GM12878 (cell line): ENCODE results near the gene C1QTNF12. TPM values are rescaled to one million over a fixed set of nuclear protein-coding genes. Genes with fewer than 3 reads are reported as not detected.

Experiments used
- ASH2L ChIP-seq: fragments of 300-600, 200-600 bp; sonication (generic); IDR thresholded peaks from 2 replicates; pipeline ENCODE4 v1.6.1; 2017; ENCODE audit warnings: low read depth, mild to moderate bottlenecking, borderline replicate concordance
- MEF2B ChIP-seq: fragments of 450-650 bp; IDR thresholded peaks from 2 replicates; pipeline ENCODE4 v1.6.1; 2018; ENCODE audit warnings: mild to moderate bottlenecking, moderate library complexity; ENCODE audit not compliant: partially characterized antibody, poor library complexity, severe bottlenecking
- MYC ChIP-seq: IDR thresholded peaks from 2 replicates; pipeline ENCODE4 v1.6.1; 2011; ENCODE audit warnings: mild to moderate bottlenecking, low read length, moderate library complexity, inconsistent platforms; ENCODE audit not compliant: insufficient read depth, insufficient replicate concordance, insufficient read length, severe bottlenecking
- NR2C2 ChIP-seq: IDR thresholded peaks from 2 replicates; pipeline ENCODE4 v1.6.1; 2011; ENCODE audit warnings: borderline replicate concordance, low read depth; ENCODE audit not compliant: control insufficient read depth, insufficient read length
- PAX8 ChIP-seq: fragments of 450-650 bp; IDR thresholded peaks from 2 replicates; pipeline ENCODE4 v1.6.1; 2017; ENCODE audit warnings: mild to moderate bottlenecking, moderate library complexity
- POLR2A ChIP-seq: IDR thresholded peaks from 2 replicates; pipeline ENCODE4 v1.6.1; 2011; ENCODE audit warnings: low read depth, mild to moderate bottlenecking, low read length
- POLR2AphosphoS2 ChIP-seq: IDR thresholded peaks from 2 replicates; pipeline ENCODE4 v1.6.1; 2011; ENCODE audit warnings: low read depth, mild to moderate bottlenecking, low read length, improper control_type of control experiment, moderate library complexity
- RCOR1 ChIP-seq: conservative IDR thresholded peaks from 2 replicates; pipeline ENCODE4 v1.6.1; 2012; ENCODE audit warnings: low read depth, low read length, improper control_type of control experiment
- STAT1 ChIP-seq: fragments of 450-650 bp; conservative IDR thresholded peaks from 2 replicates; pipeline ENCODE4 v1.6.1; 2014; ENCODE audit warnings: antibody characterized with exemption, mild to moderate bottlenecking
- polyA plus RNA-seq, 11 experiments: library from polyadenylated mRNA; depleted of rRNA in 4 of 11; unstranded in 6 of 11; stranded (reverse) in 5 of 11; fragments of >200 nt; fragmentation: Nextera tagmentation in 4 of 11; fragmentation: Illumina TruSeq in 1 of 11; extraction: Ambion mirVana in 4 of 11; extraction: Trizol in 1 of 11; gene quantifications; 1 replicate in 1 of 11; 2 replicates in 10 of 11; pipeline versions ENCODE4 v1.2.1 to v1.2.3, GENCODE V29; 2011 to 2016; ENCODE audit warnings: inconsistent platforms in 2 of 11, missing spikeins in 2 of 11, low read depth in 1 of 11
- total RNA-seq, 4 experiments: library from RNA; depleted of rRNA in 3 of 4; stranded (reverse); fragments of >200 nt in 3 of 4; fragmentation: Illumina TruSeq in 1 of 4; extraction: Trizol in 1 of 4; gene quantifications; 2 replicates each; pipeline versions ENCODE4 v1.2.1 to v1.2.3, GENCODE V29; 2013 to 2021
- TF ChIP-seq, protein P1 (sequence below): IDR thresholded peaks from 2 replicates; pipeline ENCODE4 v1.6.1; 2012; ENCODE audit warnings: low read depth, low read length, improper control_type of control experiment
- TF ChIP-seq, protein P2 (sequence below), 3 experiments: IDR thresholded peaks in 2 of 3; conservative IDR thresholded peaks in 1 of 3; 2 replicates each; pipeline ENCODE4 v1.5.1; 2011; ENCODE audit warnings: low read depth in 3 of 3, low read length in 3 of 3, mild to moderate bottlenecking in 3 of 3, control low read depth in 2 of 3, moderate library complexity in 2 of 3, inconsistent platforms in 1 of 3, mixed read lengths in 1 of 3; ENCODE audit not compliant: control insufficient read depth in 2 of 3, insufficient read depth in 1 of 3; ENCODE audit errors: extremely low read depth in 1 of 3
- TF ChIP-seq, protein P3 (sequence below): fragments of 150-350 bp; IDR thresholded peaks from 2 replicates; pipeline ENCODE4 v1.6.1; 2014; ENCODE audit warnings: mild to moderate bottlenecking, low read depth, low read length
- TF ChIP-seq, protein P4 (sequence below): fragments of 450-650 bp; IDR thresholded peaks from 2 replicates; pipeline ENCODE4 v1.6.1; 2017; ENCODE audit warnings: mild to moderate bottlenecking, low read depth, inconsistent platforms; ENCODE audit not compliant: poor library complexity, severe bottlenecking
- TF ChIP-seq, protein P5 (sequence below): fragments of 450-650 bp; IDR thresholded peaks from 2 replicates; pipeline ENCODE4 v1.6.1; 2017; ENCODE audit warnings: low read depth, mild to moderate bottlenecking, moderate library complexity
- TF ChIP-seq, protein P6 (sequence below): IDR thresholded peaks from 2 replicates; pipeline ENCODE4 v1.6.1; 2011; ENCODE audit warnings: borderline replicate concordance, low read depth, mild to moderate bottlenecking, moderate library complexity, mixed read lengths, low read length; ENCODE audit not compliant: insufficient read depth; ENCODE audit errors: extremely low read length
- TF ChIP-seq, protein P7 (sequence below): IDR thresholded peaks from 2 replicates; pipeline ENCODE4 v1.6.1; 2012; ENCODE audit warnings: low read depth, low read length, improper control_type of control experiment
- TF ChIP-seq, protein P8 (sequence below): IDR thresholded peaks from 2 replicates; pipeline ENCODE4 v1.6.1; 2011; ENCODE audit warnings: low read depth, low read length, improper control_type of control experiment, borderline replicate concordance

C1QTNF12 gene
- total and polyA plus RNA-seq, 10 of the 15 experiments (the other 5 are each of a cell fraction or from before 2014, with no cell fraction given) = 0.17 to 1.0 (median 0.31) TPM; not detected in 5

DNA sequence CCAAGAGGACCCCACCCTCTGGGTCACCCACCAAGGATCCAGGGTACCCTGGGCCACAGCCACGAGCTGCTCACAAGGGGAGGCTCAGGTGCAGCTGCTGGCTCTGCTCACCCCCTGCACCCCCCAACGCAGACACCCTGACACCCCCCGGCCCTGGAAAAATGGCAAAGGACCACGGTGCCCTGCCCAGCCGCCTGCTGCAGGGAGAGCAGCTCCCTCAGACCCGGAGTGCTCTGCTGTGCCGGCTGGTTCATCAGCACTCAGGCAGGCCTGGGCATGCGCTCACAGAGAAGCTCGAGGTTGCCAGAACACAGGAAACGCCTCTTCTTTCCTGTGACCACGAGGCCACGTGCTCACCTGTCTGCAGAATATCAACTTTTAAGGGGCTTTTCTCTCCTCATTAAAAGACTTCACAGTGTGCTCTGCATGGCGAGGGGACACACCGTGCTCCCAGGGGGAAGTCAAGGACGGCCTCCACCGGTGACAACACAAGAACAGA is 4.3 kb upstream of the C1QTNF12 start (continued):
- TF ChIP-seq, protein P1, sequence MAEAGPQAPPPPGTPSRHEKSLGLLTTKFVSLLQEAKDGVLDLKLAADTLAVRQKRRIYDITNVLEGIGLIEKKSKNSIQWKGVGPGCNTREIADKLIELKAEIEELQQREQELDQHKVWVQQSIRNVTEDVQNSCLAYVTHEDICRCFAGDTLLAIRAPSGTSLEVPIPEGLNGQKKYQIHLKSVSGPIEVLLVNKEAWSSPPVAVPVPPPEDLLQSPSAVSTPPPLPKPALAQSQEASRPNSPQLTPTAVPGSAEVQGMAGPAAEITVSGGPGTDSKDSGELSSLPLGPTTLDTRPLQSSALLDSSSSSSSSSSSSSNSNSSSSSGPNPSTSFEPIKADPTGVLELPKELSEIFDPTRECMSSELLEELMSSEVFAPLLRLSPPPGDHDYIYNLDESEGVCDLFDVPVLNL = no peak
- TF ChIP-seq POLR2A (peak; percentile 80), MEF2B (peak; percentile 78), STAT1 (peak; percentile 7; the same call in 1 of the 2 replicates), ASH2L (no peak), POLR2AphosphoS2 (peak; percentile 79; the same call in 1 of the 2 replicates), NR2C2 (no peak), PAX8 (no peak), MYC (no peak), RCOR1 (no peak)
- TF ChIP-seq, protein P2, sequence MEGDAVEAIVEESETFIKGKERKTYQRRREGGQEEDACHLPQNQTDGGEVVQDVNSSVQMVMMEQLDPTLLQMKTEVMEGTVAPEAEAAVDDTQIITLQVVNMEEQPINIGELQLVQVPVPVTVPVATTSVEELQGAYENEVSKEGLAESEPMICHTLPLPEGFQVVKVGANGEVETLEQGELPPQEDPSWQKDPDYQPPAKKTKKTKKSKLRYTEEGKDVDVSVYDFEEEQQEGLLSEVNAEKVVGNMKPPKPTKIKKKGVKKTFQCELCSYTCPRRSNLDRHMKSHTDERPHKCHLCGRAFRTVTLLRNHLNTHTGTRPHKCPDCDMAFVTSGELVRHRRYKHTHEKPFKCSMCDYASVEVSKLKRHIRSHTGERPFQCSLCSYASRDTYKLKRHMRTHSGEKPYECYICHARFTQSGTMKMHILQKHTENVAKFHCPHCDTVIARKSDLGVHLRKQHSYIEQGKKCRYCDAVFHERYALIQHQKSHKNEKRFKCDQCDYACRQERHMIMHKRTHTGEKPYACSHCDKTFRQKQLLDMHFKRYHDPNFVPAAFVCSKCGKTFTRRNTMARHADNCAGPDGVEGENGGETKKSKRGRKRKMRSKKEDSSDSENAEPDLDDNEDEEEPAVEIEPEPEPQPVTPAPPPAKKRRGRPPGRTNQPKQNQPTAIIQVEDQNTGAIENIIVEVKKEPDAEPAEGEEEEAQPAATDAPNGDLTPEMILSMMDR (IDR thresholded peaks at IDR 0.05 in 2 of 3, conservative IDR thresholded peaks at IDR 0.05 in 1 of 3; ENCODE audit: control insufficient read depth in 2 of 3, extremely low read depth in 1 of 3, insufficient read depth in 1 of 3, low read depth in 3 of 3, low read length in 3 of 3) = 0 out of 6 replicates have a peak, but pooled peaks of 1 of the 3 experiments have one; percentile 5
- TF ChIP-seq, protein P3, sequence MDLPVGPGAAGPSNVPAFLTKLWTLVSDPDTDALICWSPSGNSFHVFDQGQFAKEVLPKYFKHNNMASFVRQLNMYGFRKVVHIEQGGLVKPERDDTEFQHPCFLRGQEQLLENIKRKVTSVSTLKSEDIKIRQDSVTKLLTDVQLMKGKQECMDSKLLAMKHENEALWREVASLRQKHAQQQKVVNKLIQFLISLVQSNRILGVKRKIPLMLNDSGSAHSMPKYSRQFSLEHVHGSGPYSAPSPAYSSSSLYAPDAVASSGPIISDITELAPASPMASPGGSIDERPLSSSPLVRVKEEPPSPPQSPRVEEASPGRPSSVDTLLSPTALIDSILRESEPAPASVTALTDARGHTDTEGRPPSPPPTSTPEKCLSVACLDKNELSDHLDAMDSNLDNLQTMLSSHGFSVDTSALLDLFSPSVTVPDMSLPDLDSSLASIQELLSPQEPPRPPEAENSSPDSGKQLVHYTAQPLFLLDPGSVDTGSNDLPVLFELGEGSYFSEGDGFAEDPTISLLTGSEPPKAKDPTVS = no peak
- TF ChIP-seq, protein P4, sequence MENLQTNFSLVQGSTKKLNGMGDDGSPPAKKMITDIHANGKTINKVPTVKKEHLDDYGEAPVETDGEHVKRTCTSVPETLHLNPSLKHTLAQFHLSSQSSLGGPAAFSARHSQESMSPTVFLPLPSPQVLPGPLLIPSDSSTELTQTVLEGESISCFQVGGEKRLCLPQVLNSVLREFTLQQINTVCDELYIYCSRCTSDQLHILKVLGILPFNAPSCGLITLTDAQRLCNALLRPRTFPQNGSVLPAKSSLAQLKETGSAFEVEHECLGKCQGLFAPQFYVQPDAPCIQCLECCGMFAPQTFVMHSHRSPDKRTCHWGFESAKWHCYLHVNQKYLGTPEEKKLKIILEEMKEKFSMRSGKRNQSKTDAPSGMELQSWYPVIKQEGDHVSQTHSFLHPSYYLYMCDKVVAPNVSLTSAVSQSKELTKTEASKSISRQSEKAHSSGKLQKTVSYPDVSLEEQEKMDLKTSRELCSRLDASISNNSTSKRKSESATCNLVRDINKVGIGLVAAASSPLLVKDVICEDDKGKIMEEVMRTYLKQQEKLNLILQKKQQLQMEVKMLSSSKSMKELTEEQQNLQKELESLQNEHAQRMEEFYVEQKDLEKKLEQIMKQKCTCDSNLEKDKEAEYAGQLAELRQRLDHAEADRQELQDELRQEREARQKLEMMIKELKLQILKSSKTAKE = peak; percentile 65
- TF ChIP-seq, protein P5, sequence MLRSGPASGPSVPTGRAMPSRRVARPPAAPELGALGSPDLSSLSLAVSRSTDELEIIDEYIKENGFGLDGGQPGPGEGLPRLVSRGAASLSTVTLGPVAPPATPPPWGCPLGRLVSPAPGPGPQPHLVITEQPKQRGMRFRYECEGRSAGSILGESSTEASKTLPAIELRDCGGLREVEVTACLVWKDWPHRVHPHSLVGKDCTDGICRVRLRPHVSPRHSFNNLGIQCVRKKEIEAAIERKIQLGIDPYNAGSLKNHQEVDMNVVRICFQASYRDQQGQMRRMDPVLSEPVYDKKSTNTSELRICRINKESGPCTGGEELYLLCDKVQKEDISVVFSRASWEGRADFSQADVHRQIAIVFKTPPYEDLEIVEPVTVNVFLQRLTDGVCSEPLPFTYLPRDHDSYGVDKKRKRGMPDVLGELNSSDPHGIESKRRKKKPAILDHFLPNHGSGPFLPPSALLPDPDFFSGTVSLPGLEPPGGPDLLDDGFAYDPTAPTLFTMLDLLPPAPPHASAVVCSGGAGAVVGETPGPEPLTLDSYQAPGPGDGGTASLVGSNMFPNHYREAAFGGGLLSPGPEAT = peak; percentile 76
- TF ChIP-seq, protein P6, sequence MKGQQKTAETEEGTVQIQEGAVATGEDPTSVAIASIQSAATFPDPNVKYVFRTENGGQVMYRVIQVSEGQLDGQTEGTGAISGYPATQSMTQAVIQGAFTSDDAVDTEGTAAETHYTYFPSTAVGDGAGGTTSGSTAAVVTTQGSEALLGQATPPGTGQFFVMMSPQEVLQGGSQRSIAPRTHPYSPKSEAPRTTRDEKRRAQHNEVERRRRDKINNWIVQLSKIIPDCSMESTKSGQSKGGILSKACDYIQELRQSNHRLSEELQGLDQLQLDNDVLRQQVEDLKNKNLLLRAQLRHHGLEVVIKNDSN = peak; percentile 74
- TF ChIP-seq, protein P7, sequence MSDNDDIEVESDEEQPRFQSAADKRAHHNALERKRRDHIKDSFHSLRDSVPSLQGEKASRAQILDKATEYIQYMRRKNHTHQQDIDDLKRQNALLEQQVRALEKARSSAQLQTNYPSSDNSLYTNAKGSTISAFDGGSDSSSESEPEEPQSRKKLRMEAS = peak; percentile 97
- TF ChIP-seq, protein P8, sequence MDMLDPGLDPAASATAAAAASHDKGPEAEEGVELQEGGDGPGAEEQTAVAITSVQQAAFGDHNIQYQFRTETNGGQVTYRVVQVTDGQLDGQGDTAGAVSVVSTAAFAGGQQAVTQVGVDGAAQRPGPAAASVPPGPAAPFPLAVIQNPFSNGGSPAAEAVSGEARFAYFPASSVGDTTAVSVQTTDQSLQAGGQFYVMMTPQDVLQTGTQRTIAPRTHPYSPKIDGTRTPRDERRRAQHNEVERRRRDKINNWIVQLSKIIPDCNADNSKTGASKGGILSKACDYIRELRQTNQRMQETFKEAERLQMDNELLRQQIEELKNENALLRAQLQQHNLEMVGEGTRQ = peak; percentile 75
